CD4-positive, alpha-beta memory T cell (primary cell): ENCODE measurements around the gene SKIL. TPM values are rescaled to one million over a fixed set of nuclear protein-coding genes. Genes with fewer than 3 reads are reported as not detected.

Experiments used
- CTCF ChIA-PET: fragments of 350-600 bp; sonication (Branson Sonifier 250); formaldehyde crosslinking; loops from one replicate; lab custom pipeline; 2021; ENCODE audit warnings: inconsistent platforms; ENCODE audit not compliant: partially characterized antibody; lab: Charles Lee
- POLR2A ChIA-PET: fragments of 350-600 bp; sonication (Branson Sonifier 250); formaldehyde crosslinking; loops from one replicate; lab custom pipeline; 2021; ENCODE audit not compliant: partially characterized antibody; lab: Charles Lee
- DNase-seq, 5 donors: peaks; one replicate each; pipeline versions ENCODE4 v3.0.0 to v3.0.0-alpha.2; 2020 to 2022; ENCODE audit warnings: mixed read lengths in 1 of 5
- H3K27ac ChIP-seq: one replicate; pipeline ENCODE4 v1.7.0; 2013; ENCODE audit warnings: low read depth, low read length
- H3K27me3 ChIP-seq: 2 replicates; pipeline ENCODE4 v1.7.0; 2013; ENCODE audit warnings: mild to moderate bottlenecking, low read length, moderate library complexity; ENCODE audit not compliant: insufficient read depth
- H3K36me3 ChIP-seq: 2 replicates; pipeline ENCODE4 v1.7.0; 2013; ENCODE audit warnings: mild to moderate bottlenecking, low read length, moderate library complexity; ENCODE audit not compliant: insufficient read depth
- H3K4me1 ChIP-seq: 2 replicates; pipeline ENCODE4 v1.7.0; 2013; ENCODE audit warnings: mild to moderate bottlenecking, low read length, moderate library complexity; ENCODE audit not compliant: insufficient read depth
- H3K4me3 ChIP-seq, 2 donors: one replicate each; pipeline ENCODE4 v1.7.0; 2013; ENCODE audit warnings: low read length in 2 of 2, mild to moderate bottlenecking in 1 of 2
- H3K9me3 ChIP-seq, 2 donors: one replicate each; pipeline ENCODE4 v1.7.0; 2013; ENCODE audit warnings: low read length in 2 of 2, control low read depth in 1 of 2; ENCODE audit not compliant: control insufficient read depth in 1 of 2
- H3K27ac Mint-ChIP-seq, 7 donors: one replicate each; pipeline ENCODE4 v1.8.0; 2020 to 2021; ENCODE audit warnings: mixed read lengths in 7 of 7, mild to moderate bottlenecking in 6 of 7, inconsistent platforms in 3 of 7, moderate library complexity in 3 of 7
- H3K27me3 Mint-ChIP-seq, 2 donors: one replicate each; pipeline ENCODE4 v1.8.0; 2020 to 2021; ENCODE audit warnings: mixed read lengths in 2 of 2
- H3K36me3 Mint-ChIP-seq, 2 donors: one replicate each; pipeline ENCODE4 v1.8.0; 2020 to 2021; ENCODE audit warnings: mixed read lengths in 2 of 2, inconsistent platforms in 1 of 2, mild to moderate bottlenecking in 1 of 2
- H3K4me1 Mint-ChIP-seq, 4 donors: one replicate each; pipeline ENCODE4 v1.8.0; 2020 to 2021; ENCODE audit warnings: mixed read lengths in 4 of 4, mild to moderate bottlenecking in 1 of 4
- H3K4me3 Mint-ChIP-seq, 8 donors: one replicate each; pipeline ENCODE4 v1.8.0; 2020 to 2021; ENCODE audit warnings: mixed read lengths in 8 of 8, mild to moderate bottlenecking in 7 of 8, moderate library complexity in 6 of 8, inconsistent platforms in 3 of 8
- H3K9me3 Mint-ChIP-seq, 8 donors: one replicate each; pipeline ENCODE4 v1.8.0; 2020 to 2021; ENCODE audit warnings: mixed read lengths in 8 of 8, mild to moderate bottlenecking in 5 of 8, inconsistent platforms in 3 of 8, moderate library complexity in 1 of 8
- intact Hi-C: fragments of 100-400 bp; cut with micrococcal nuclease; formaldehyde crosslinking; loops from one replicate; pipeline ENCODE4 v1.15.1; 2023
- polyA plus RNA-seq, 2 donors: library from polyadenylated mRNA; unstranded; fragments of 300-500 nt; fragmentation: Illumina TruSeq; gene quantifications; one replicate each; pipeline ENCODE4 v1.2.3, GENCODE V29; 2021
- total RNA-seq, 2 experiments: library from RNA; stranded (reverse); gene quantifications; one replicate each; pipeline ENCODE4 v1.2.3, GENCODE V29; 2021

Gene SKIL
- total and polyA plus RNA-seq, 4 experiments from 2014 or later = 2.5 to 60.4 (median 31.8) TPM

DNA sequence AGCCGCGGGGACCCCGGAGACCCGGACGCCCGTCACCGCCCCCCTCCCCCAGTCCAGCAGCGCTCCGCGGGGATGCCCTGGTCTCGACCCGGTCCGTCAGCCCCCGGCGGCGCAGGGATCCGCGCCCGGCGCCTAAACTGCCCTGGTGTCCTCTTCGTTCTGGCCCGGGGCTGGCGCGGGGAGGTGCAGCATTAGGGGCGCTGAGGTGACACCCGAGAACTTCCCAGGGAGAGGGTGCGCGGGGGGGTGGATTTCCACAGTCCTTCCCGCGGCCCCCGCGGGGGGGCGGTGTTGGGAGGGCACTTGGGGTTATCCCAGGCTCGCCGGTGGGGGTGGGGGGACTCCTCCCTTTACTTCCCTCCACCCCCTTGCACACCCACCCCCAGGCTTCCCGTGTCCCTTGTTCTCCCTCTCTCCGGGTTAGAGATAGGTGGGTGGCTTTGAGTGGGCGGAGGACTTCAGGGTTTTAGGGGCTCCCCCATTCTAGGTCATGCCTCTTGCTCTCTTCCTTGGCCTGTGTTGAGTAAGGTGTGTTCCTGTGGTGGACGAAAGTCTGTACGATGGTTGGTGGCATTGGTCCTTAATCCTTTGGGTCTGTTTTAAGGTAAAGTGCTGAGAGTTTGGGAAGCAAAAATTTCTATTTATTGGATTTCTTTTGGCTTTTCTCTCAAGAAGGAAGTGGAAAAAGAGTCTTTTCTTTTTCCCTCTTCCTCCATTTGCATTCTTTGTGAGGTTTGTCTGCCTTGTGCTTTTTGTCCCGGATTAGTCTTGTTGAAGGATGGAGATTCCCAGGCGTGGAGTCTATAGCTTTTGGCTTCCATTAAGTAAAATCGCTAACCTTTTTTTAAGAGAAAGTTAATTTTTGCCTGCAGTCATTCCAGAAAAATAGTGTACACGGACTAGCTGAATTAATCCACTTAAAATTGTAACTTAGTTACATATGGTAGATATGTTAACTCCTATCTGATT is 811 bp downstream of the SKIL start:
- Histone ChIP-seq H3K9me3 (no peaks in the 10 kb centered on the region), H3K27me3 (no peaks in the 10 kb centered on the region), H3K4me1 (peaks cover 39% of the 10 kb centered on the region), H3K36me3 (no peaks in the 10 kb centered on the region), H3K27ac (peak overlapping the region; percentile 88), H3K4me3 (peak overlapping the region; percentile 57 to 62)
- ChIA-PET POLR2A (interaction anchor here (0.6 to 3.0 kb wide), 21 partner anchors 11 to 595 kb away, joined by 3 to 31 read pairs (median 6); partner anchors contain the start of genes CLDN11, EIF5A2, MYNN and PHC3), CTCF (interaction anchor here (0.7 to 1.5 kb wide), 5 partner anchors 11 to 62 kb away, joined by 3 to 4 read pairs (median 3); no protein-coding TSS in a partner anchor)
- DNase-seq = peak; percentile 55 to 80 (median 65)
- Mint-ChIP-seq H3K36me3 (peaks cover 11 to 19% of the 10 kb centered on the region in 2 donors), H3K4me1 (peaks cover 34 to 80% (median 45%) of the 10 kb centered on the region in 4 donors), H3K4me3 (peak overlapping the region; percentile 77 to 94 (median 88)), H3K27me3 (no peaks in the 10 kb centered on the region), H3K27ac (peak overlapping the region; percentile 86 to 97 (median 94)), H3K9me3 (peaks cover 0 to 4% (median 0%) of the 10 kb centered on the region in 8 donors)
- intact Hi-C loops = loop anchor here (5.0 kb wide), 3 partner anchors 54 to 549 kb away; partner anchors contain the start of genes EIF5A2 and RPL22L1

DNA sequence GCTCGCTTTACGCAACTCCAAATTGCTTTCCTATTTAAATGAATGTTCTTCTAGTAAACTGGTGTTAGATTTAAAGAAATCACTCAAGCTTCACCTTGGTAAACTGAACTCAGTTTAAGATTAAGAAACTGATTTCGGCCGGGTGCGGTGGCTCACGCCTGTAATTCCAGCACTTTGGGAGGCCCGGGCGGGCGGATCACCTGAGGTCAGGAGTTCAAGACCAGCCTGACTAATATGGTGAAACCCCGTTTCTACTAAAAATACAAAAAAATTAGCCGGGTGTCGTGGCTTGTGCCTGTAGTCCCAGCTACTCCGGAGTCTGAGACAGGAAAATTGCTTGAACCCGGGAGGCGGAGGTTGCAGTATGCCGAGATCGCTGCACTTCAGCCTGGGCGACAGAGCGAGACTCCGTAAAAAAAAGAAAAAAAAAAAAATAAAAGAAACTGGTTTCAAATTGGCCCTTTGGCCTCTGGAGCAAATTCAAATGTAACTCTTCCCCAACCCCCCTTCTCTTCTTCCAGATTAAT is 1.7 kb downstream of the SKIL start:
- peaks cover 0 to 4% (median 0%) of the 10 kb centered on the region in 8 donors for H3K9me3 Mint-ChIP-seq
- H3K4me3 Mint-ChIP-seq = peak overlapping the region; percentile 77 to 91 (median 87)
- H3K27me3 Mint-ChIP-seq = no peaks in the 10 kb centered on the region
- no peak overlapping the region for H3K4me3 ChIP-seq
- no peak overlapping the region for H3K27ac ChIP-seq
- H3K36me3 ChIP-seq = no peaks in the 10 kb centered on the region
- ChIA-PET CTCF (interaction anchor here (0.7 to 1.5 kb wide), 2 partner anchors 10 to 52 kb away, joined by 4 read pairs; no protein-coding TSS in a partner anchor), POLR2A (interaction anchor here (0.6 kb wide), 1 partner anchor 170 kb away, joined by 3 read pairs; no protein-coding TSS in a partner anchor)
- H3K9me3 ChIP-seq = no peaks in the 10 kb centered on the region
- H3K4me1 Mint-ChIP-seq = peaks cover 33 to 75% (median 44%) of the 10 kb centered on the region in 4 donors
- intact Hi-C loops = loop anchor here (5.0 kb wide), 3 partner anchors 53 to 548 kb away; partner anchors contain the start of genes EIF5A2 and RPL22L1
- H3K4me1 ChIP-seq = peaks cover 40% of the 10 kb centered on the region
- DNase-seq = peak in 1 of 5 donors; percentile 45
- H3K36me3 Mint-ChIP-seq = peaks cover 11 to 19% of the 10 kb centered on the region in 2 donors
- peak overlapping the region; percentile 86 to 97 (median 94) for H3K27ac Mint-ChIP-seq
- H3K27me3 ChIP-seq = no peaks in the 10 kb centered on the region

DNA sequence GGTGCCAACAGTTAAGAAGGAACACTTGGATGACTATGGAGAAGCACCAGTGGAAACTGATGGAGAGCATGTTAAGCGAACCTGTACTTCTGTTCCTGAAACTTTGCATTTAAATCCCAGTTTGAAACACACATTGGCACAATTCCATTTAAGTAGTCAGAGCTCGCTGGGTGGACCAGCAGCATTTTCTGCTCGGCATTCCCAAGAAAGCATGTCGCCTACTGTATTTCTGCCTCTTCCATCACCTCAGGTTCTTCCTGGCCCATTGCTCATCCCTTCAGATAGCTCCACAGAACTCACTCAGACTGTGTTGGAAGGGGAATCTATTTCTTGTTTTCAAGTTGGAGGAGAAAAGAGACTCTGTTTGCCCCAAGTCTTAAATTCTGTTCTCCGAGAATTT is 3.0 kb downstream of the SKIL start:
- DNase-seq = no peak
- Mint-ChIP-seq H3K4me1 (peaks cover 37 to 72% (median 50%) of the 10 kb centered on the region in 4 donors), H3K27ac (peak overlapping the region in 5 of 7 donors; percentile 17 to 95 (median 47)), H3K9me3 (peaks cover 0 to 4% (median 0%) of the 10 kb centered on the region in 8 donors), H3K27me3 (no peaks in the 10 kb centered on the region), H3K36me3 (peaks cover 19 to 25% of the 10 kb centered on the region in 2 donors), H3K4me3 (peak overlapping the region in 3 of 8 donors; percentile 13 to 31 (median 15))
- no peaks in the 10 kb centered on the region for H3K36me3 ChIP-seq
- no peaks in the 10 kb centered on the region for H3K27me3 ChIP-seq
- POLR2A ChIA-PET = interaction anchor here (0.9 kb wide), 1 partner anchor 179 kb away, joined by 4 read pairs; the partner anchor contains the start of gene PHC3
- H3K9me3 ChIP-seq = no peaks in the 10 kb centered on the region
- H3K4me3 ChIP-seq = no peak overlapping the region
- no peak overlapping the region for H3K27ac ChIP-seq
- CTCF ChIA-PET = no interaction called here
- intact Hi-C loops = no loop called here
- peaks cover 48% of the 10 kb centered on the region for H3K4me1 ChIP-seq

DNA sequence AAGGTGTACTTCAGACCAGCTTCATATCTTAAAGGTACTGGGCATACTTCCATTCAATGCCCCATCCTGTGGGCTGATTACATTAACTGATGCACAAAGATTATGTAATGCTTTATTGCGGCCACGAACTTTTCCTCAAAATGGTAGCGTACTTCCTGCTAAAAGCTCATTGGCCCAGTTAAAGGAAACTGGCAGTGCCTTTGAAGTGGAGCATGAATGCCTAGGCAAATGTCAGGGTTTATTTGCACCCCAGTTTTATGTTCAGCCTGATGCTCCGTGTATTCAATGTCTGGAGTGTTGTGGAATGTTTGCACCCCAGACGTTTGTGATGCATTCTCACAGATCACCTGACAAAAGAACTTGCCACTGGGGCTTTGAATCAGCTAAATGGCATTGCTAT is 3.4 kb downstream of the SKIL start:
- ChIA-PET CTCF (no interaction called here), POLR2A (interaction anchor here (0.9 kb wide), 1 partner anchor 179 kb away, joined by 4 read pairs; the partner anchor contains the start of gene PHC3)
- Mint-ChIP-seq H3K4me3 (peak overlapping the region in 1 of 8 donors; percentile 31), H3K4me1 (peaks cover 35 to 67% (median 47%) of the 10 kb centered on the region in 4 donors), H3K27me3 (no peaks in the 10 kb centered on the region), H3K36me3 (peaks cover 19 to 25% of the 10 kb centered on the region in 2 donors), H3K9me3 (peaks cover 0 to 4% (median 0%) of the 10 kb centered on the region in 8 donors), H3K27ac (peak overlapping the region in 4 of 7 donors; percentile 17 to 95 (median 48))
- Histone ChIP-seq H3K27me3 (no peaks in the 10 kb centered on the region), H3K4me1 (peaks cover 48% of the 10 kb centered on the region), H3K9me3 (no peaks in the 10 kb centered on the region), H3K36me3 (no peaks in the 10 kb centered on the region), H3K4me3 (no peak overlapping the region), H3K27ac (no peak overlapping the region)
- DNase-seq = no peak
- intact Hi-C loops = no loop called here

DNA sequence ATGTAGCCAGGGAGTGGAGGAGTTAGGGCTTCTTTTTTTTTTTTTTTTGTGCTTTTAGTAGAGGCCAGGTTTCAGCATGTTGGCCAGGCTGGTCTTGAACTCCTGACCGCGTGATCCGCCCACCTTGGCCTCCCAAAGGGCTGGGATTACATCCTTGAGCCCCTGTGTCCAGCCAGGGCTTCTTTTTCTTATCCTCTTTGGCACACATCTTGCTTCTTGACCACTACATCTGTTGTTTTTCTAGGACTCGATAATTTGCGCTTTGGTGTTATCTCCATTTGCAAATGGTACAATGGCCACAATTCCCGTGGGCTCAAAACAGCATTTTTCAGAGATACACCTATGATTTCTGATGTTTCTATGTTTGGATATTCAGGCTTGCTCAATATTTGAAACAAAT is 4.2 kb downstream of the SKIL start:
- Mint-ChIP-seq H3K36me3 (peaks cover 19 to 25% of the 10 kb centered on the region in 2 donors), H3K27me3 (no peaks in the 10 kb centered on the region), H3K27ac (peak overlapping the region in 2 of 7 donors; percentile 6 to 14), H3K4me1 (peaks cover 33 to 60% (median 43%) of the 10 kb centered on the region in 4 donors), H3K9me3 (peaks cover 0 to 4% (median 0%) of the 10 kb centered on the region in 8 donors), H3K4me3 (no peak overlapping the region)
- H3K36me3 ChIP-seq = no peaks in the 10 kb centered on the region
- ChIA-PET CTCF (no interaction called here), POLR2A (no interaction called here)
- intact Hi-C loops = no loop called here
- H3K4me3 ChIP-seq = no peak overlapping the region
- H3K9me3 ChIP-seq = no peaks in the 10 kb centered on the region
- H3K4me1 ChIP-seq = peaks cover 43% of the 10 kb centered on the region
- no peak for DNase-seq
- no peaks in the 10 kb centered on the region for H3K27me3 ChIP-seq
- H3K27ac ChIP-seq = no peak overlapping the region

DNA sequence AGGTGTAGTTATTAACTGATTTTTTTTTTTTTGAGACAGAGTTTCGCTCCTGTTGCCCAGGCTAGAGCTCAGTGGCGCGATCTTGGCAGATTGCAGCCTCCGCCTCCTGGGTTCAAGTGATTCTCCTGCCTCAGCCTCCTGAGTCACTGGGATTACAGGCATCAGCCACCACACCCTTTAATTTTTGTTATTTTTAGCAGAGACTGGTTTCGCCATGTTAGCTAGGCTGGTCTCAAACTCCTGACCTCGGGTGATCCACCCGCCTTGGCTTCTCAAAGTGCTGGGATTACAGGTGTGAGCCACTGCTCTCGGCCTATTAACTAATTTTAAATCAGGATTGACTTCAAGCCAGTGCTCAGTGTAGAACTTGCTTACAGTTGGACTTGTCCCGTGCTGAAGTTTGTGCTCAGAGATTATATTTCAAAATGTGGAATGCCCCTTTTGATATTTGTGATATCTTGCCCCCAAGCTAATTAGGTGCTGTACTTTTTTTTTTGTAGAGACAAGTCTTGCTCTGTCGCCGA is 6.0 kb downstream of the SKIL start:
- intact Hi-C loops = no loop called here
- no peaks in the 10 kb centered on the region for H3K27me3 ChIP-seq
- H3K9me3 ChIP-seq = no peaks in the 10 kb centered on the region
- H3K4me1 ChIP-seq = peaks cover 41% of the 10 kb centered on the region
- ChIA-PET CTCF (no interaction called here), POLR2A (no interaction called here)
- DNase-seq = no peak
- H3K4me3 Mint-ChIP-seq = peak overlapping the region in 1 of 8 donors; percentile 12
- no peak overlapping the region for H3K27ac ChIP-seq
- no peak overlapping the region for H3K4me3 ChIP-seq
- H3K36me3 ChIP-seq = no peaks in the 10 kb centered on the region
- no peaks in the 10 kb centered on the region for H3K27me3 Mint-ChIP-seq
- peak overlapping the region in 1 of 7 donors; percentile 37 for H3K27ac Mint-ChIP-seq
- H3K9me3 Mint-ChIP-seq = peaks cover 0 to 4% (median 0%) of the 10 kb centered on the region in 8 donors
- peaks cover 29 to 51% (median 42%) of the 10 kb centered on the region in 4 donors for H3K4me1 Mint-ChIP-seq
- H3K36me3 Mint-ChIP-seq = peaks cover 14 to 25% of the 10 kb centered on the region in 2 donors
